Measurements from ENCODE around the gene PFKL. TPM values are rescaled to one million over a fixed set of nuclear protein-coding genes. Genes with fewer than 3 reads are reported as not detected.
A peak's percentile ranks its signal among the peaks of the same experiment; 100 is the strongest.

The PFKL gene
- total and polyA plus RNA-seq, 2 of the 8 experiments (the other 6 are each of a cell fraction or from before 2014, with no cell fraction given), result 80.2 to 82.3 TPM

GRCh38 chr21:44329971-44330681 is 30.3 kb downstream of the PFKL start:
- Histone ChIP-seq H2BK15ac (ENCODE audit: low read length) (no peak overlapping the region), H3K4me2 (ENCODE audit: insufficient read depth in 1 of 2, low read depth in 2 of 2, low read length in 2 of 2) (no peak overlapping the region), H2BK12ac (ENCODE audit: low read depth, low read length) (no peak overlapping the region), H2AK5ac (ENCODE audit: low read depth, low read length) (no peak overlapping the region), H3K9ac (replicated peaks in 1 of 4; ENCODE audit: extremely low read depth in 1 of 4, low read depth in 3 of 4, low read length in 3 of 4) (no peak overlapping the region), H4K5ac (ENCODE audit: insufficient read length, low read depth, low read length) (no peak overlapping the region), H3K23ac (ENCODE audit: insufficient read length) (no peak overlapping the region), H3K56ac (replicated peaks; ENCODE audit: insufficient read length, low read depth, low read length) (no peak overlapping the region), H2BK5ac (ENCODE audit: low read depth, low read length) (no peak overlapping the region), H3K79me1 (ENCODE audit: low read depth, low read length) (no peaks in the 10 kb centered on the region), H4K20me1 (replicated peaks in 1 of 2; ENCODE audit: control insufficient read depth in 1 of 2, insufficient read depth in 2 of 2, low read length in 2 of 2) (peaks cover 0 to 6% of the 10 kb centered on the region in 2 experiments), H3K23me2 (ENCODE audit: low read depth, low read length) (no peaks in the 10 kb centered on the region), H3K27ac (ENCODE audit: low read depth, low read length) (no peak overlapping the region), H3K9me3 (ENCODE audit: insufficient read depth in 2 of 2, low read depth in 1 of 2, low read length in 1 of 2) (no peaks in the 10 kb centered on the region), H3K4me1 (replicated peaks in 1 of 4; ENCODE audit: control insufficient read depth in 3 of 4, insufficient read depth in 4 of 4, low read length in 3 of 4) (no peaks in the 10 kb centered on the region), H4K91ac (replicated peaks; ENCODE audit: insufficient read length, low read length) (no peak overlapping the region), H3K27me3 (replicated peaks in 1 of 4; ENCODE audit: control insufficient read depth in 3 of 4, extremely low read depth in 1 of 4, insufficient read depth in 3 of 4, low read length in 3 of 4) (no peaks in the 10 kb centered on the region), H2AFZ (ENCODE audit: low read length) (no peak overlapping the region), H3K4me3 (ENCODE audit: extremely low read depth in 1 of 4, insufficient read depth in 2 of 4, low read depth in 3 of 4, low read length in 4 of 4) (no peak overlapping the region), H3K18ac (ENCODE audit: extremely low read depth, low read length) (no peak overlapping the region; the same call in 1 of the 2 replicates), H4K8ac (ENCODE audit: extremely low read depth, insufficient read depth, low read length) (no peak overlapping the region; the same call in 1 of the 2 replicates), H3K79me2 (ENCODE audit: control insufficient read depth in 1 of 2, insufficient read depth in 2 of 2, low read length in 2 of 2) (no peaks in the 10 kb centered on the region), H3K4ac (replicated peaks; ENCODE audit: insufficient read length, low read depth, low read length) (no peak overlapping the region), H3K36me3 (ENCODE audit: control insufficient read depth in 2 of 4, insufficient read depth in 4 of 4, low read length in 3 of 4) (peaks cover 0 to 8% (median 0%) of the 10 kb centered on the region in 4 experiments; a peak in 2 of 8 replicates), H3K14ac (ENCODE audit: insufficient read length) (no peak overlapping the region), H2BK20ac (ENCODE audit: low read length) (no peak overlapping the region), H2BK120ac (replicated peaks; ENCODE audit: low read depth, low read length) (no peak overlapping the region)
- TF ChIP-seq EGR1 (IDR thresholded peaks at IDR 0.05; ENCODE audit: borderline replicate concordance, low read depth, low read length) (no peak), HDAC2 (IDR thresholded peaks at IDR 0.05; ENCODE audit: borderline replicate concordance in 1 of 2, low read depth in 2 of 2, low read length in 2 of 2) (no peak), TBP (IDR thresholded peaks at IDR 0.05; ENCODE audit: low read depth, low read length) (no peak), POLR2AphosphoS5 (IDR thresholded peaks at IDR 0.05; ENCODE audit: low read depth, low read length) (peak; percentile 14), SP4 (IDR thresholded peaks at IDR 0.05; ENCODE audit: low read length) (no peak), SAP30 (IDR thresholded peaks at IDR 0.05; ENCODE audit: insufficient read depth, insufficient replicate concordance, low read length) (no peak), FOSL1 (IDR thresholded peaks at IDR 0.05; ENCODE audit: insufficient read depth, low read depth, low read length) (no peak), EZH2 (IDR thresholded peaks at IDR 0.05; ENCODE audit: low read depth, low read length, severe bottlenecking) (no peak), USF2 (IDR thresholded peaks at IDR 0.05; ENCODE audit: low read length) (no peak)
- 90% methylated on average over 41 of the region's 44 CpGs; no CpG with 5 or more reads in 1 of the 2 experiments for WGBS, 2 experiments (ENCODE audit: extremely low coverage in 1 of 2, insufficient coverage in 1 of 2, insufficient read length in 1 of 2, insufficient replicate concordance in 2 of 2, low coverage in 1 of 2, low lambda C conversion rate in 2 of 2, missing lambda C conversion rate in 1 of 2)
- POLR2A ChIA-PET (ENCODE audit: partially characterized antibody), result interaction anchor here (1.6 to 1.7 kb wide), 4 partner anchors 11 to 21 kb away, joined by 4 to 8 read pairs (median 6); no protein-coding TSS in a partner anchor
- DNase-seq (ENCODE audit: low read depth in 1 of 2, low spot score in 2 of 2) (no peak), FAIRE-seq (no peak)
- CTCF ChIA-PET (ENCODE audit: partially characterized antibody), result interaction anchor here (0.6 to 1.6 kb wide), 8 partner anchors 11 to 439 kb away, joined by 3 to 5 read pairs (median 4); no protein-coding TSS in a partner anchor

All from H1 (cell line).